ENCODE results near the gene NELL1.

DNA sequence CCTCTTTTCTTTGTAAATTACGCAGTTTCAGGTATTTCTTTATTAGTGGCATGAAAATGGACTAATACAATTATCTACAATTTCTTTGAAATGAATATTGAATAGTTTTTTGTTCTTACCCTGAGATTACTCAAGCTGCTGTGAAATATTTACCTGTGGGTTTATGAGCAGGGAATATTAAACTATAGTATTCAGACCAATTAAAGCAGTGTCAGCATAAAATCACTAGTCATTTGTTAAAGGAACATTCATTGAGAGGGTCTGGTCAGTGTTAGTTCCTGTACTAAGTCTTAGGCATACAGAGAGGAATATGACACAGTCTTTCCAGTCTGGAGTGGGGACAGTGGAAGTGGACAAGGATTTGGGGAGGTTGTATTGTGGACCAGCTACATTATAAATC is 877.3 kb downstream of the NELL1 start:
- TF ChIP-seq, protein P1, sequence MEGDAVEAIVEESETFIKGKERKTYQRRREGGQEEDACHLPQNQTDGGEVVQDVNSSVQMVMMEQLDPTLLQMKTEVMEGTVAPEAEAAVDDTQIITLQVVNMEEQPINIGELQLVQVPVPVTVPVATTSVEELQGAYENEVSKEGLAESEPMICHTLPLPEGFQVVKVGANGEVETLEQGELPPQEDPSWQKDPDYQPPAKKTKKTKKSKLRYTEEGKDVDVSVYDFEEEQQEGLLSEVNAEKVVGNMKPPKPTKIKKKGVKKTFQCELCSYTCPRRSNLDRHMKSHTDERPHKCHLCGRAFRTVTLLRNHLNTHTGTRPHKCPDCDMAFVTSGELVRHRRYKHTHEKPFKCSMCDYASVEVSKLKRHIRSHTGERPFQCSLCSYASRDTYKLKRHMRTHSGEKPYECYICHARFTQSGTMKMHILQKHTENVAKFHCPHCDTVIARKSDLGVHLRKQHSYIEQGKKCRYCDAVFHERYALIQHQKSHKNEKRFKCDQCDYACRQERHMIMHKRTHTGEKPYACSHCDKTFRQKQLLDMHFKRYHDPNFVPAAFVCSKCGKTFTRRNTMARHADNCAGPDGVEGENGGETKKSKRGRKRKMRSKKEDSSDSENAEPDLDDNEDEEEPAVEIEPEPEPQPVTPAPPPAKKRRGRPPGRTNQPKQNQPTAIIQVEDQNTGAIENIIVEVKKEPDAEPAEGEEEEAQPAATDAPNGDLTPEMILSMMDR (IDR thresholded peaks at IDR 0.05 in 4 of 5, conservative IDR thresholded peaks at IDR 0.05 in 1 of 5), result no peak
- TF ChIP-seq POLR2A (IDR thresholded peaks at IDR 0.05), result no peak
